GM23338 (cell line): ENCODE results near the gene SIM1. TPM values are rescaled to one million over a fixed set of nuclear protein-coding genes. Genes with fewer than 3 reads are reported as not detected.

Experiments
- ATAC-seq: fragments of 200-7000 bp; cut with Tn5 transposase; 3 replicates; pipeline ENCODE4 v1.9.1; 2020
- DNase-seq: peaks from one replicate; pipeline ENCODE4 v3.0.0-alpha.2; 2015; ENCODE audit warnings: low spot score
- H2AFZ ChIP-seq: fragments of 200-600 bp; sonication (generic); 2 replicates; pipeline ENCODE4 v1.8.0; 2016; ENCODE audit warnings: antibody characterized with exemption, mild to moderate bottlenecking, moderate library complexity
- H3F3A ChIP-seq: fragments of 200-600 bp; sonication (generic); replicated peaks from 2 replicates; pipeline ENCODE4 v1.8.0; 2017; ENCODE audit warnings: antibody characterized with exemption, mixed run types, low read depth
- H3K27ac ChIP-seq: fragments of 200-600 bp; sonication (generic); 2 replicates; pipeline ENCODE4 v1.6.1; 2016; ENCODE audit warnings: low read depth
- H3K27me3 ChIP-seq: fragments of 200-600 bp; sonication (generic); 2 replicates; pipeline ENCODE4 v1.8.0; 2016; ENCODE audit warnings: mild to moderate bottlenecking, mixed run types, moderate library complexity; ENCODE audit not compliant: insufficient read depth
- H3K36me3 ChIP-seq: fragments of 200-600 bp; sonication (generic); 2 replicates; pipeline ENCODE4 v1.8.0; 2016; ENCODE audit warnings: mild to moderate bottlenecking; ENCODE audit not compliant: insufficient read depth
- H3K4me1 ChIP-seq: fragments of 200-600 bp; sonication (generic); 2 replicates; pipeline ENCODE4 v1.8.0; 2016; ENCODE audit warnings: mild to moderate bottlenecking, moderate library complexity; ENCODE audit not compliant: insufficient read depth
- H3K4me2 ChIP-seq: fragments of 200-600 bp; sonication (generic); 2 replicates; pipeline ENCODE4 v1.7.1; 2017; ENCODE audit warnings: mixed run types
- H3K4me3 ChIP-seq: fragments of 200-600 bp; sonication (generic); 2 replicates; pipeline ENCODE4 v1.6.1; 2016; ENCODE audit warnings: mixed run types
- H3K79me2 ChIP-seq: fragments of 200-600 bp; sonication (generic); replicated peaks from 2 replicates; pipeline ENCODE4 v1.8.0; 2017; ENCODE audit warnings: mild to moderate bottlenecking; ENCODE audit not compliant: insufficient read depth
- H3K9me2 ChIP-seq: fragments of 200-600 bp; sonication (generic); 2 replicates; pipeline ENCODE4 v1.8.0; 2017; ENCODE audit not compliant: insufficient read depth
- H4K20me1 ChIP-seq: fragments of 200-600 bp; sonication (generic); replicated peaks from 2 replicates; pipeline ENCODE4 v1.8.0; 2017; ENCODE audit warnings: mild to moderate bottlenecking; ENCODE audit not compliant: insufficient read depth
- H3K27ac Mint-ChIP-seq: 2 replicates; pipeline ENCODE4 v1.8.0; 2020; ENCODE audit warnings: inconsistent platforms, mild to moderate bottlenecking, moderate library complexity, mixed read lengths
- H3K27me3 Mint-ChIP-seq: 3 replicates; pipeline ENCODE4 v1.8.0; 2022; ENCODE audit warnings: low read depth, mild to moderate bottlenecking, moderate library complexity, mixed read lengths, inconsistent platforms; ENCODE audit not compliant: insufficient read depth, poor library complexity
- H3K36me3 Mint-ChIP-seq: 3 replicates; pipeline ENCODE4 v1.8.0; 2021; ENCODE audit warnings: low read depth, mild to moderate bottlenecking, inconsistent platforms, moderate library complexity, mixed read lengths
- H3K4me1 Mint-ChIP-seq: 3 replicates; pipeline ENCODE4 v1.8.0; 2020; ENCODE audit warnings: mild to moderate bottlenecking, inconsistent platforms, mixed read lengths
- H3K4me3 Mint-ChIP-seq: 3 replicates; pipeline ENCODE4 v1.8.0; 2021; ENCODE audit warnings: moderate library complexity, mild to moderate bottlenecking, inconsistent platforms, mixed read lengths
- H3K9me3 Mint-ChIP-seq: 3 replicates; pipeline ENCODE4 v1.8.0; 2020; ENCODE audit warnings: moderate library complexity, mild to moderate bottlenecking, inconsistent platforms, mixed read lengths
- CREB1 ChIP-seq: fragments of 250-450 bp; sonication (Bioruptor Pico); IDR thresholded peaks from 2 replicates; pipeline ENCODE4 v1.5.0; 2020; ENCODE audit warnings: low read depth, mild to moderate bottlenecking, moderate library complexity
- POLR2AphosphoS5 ChIP-seq: IDR thresholded peaks from 2 replicates; pipeline ENCODE4 v1.6.1; 2016; ENCODE audit warnings: antibody characterized with exemption, low read depth
- ZNF114 ChIP-seq: fragments of 250-450 bp; sonication (Bioruptor Pico); IDR thresholded peaks from 2 replicates; pipeline ENCODE4 v1.5.0; 2020; ENCODE audit warnings: mild to moderate bottlenecking, moderate library complexity
- ZNF331 ChIP-seq: fragments of 250-450 bp; sonication (Bioruptor Pico); IDR thresholded peaks from 2 replicates; pipeline ENCODE4 v1.5.0; 2020; ENCODE audit warnings: low read depth, mild to moderate bottlenecking, moderate library complexity
- polyA plus RNA-seq: library from polyadenylated mRNA; unstranded; fragments of >200 nt; fragmentation: Nextera tagmentation; extraction: Ambion mirVana; gene quantifications from 2 replicates; pipeline ENCODE4 v1.2.1, GENCODE V29; 2016
- total RNA-seq: library from RNA; depleted of rRNA; stranded (reverse); fragments of >200 nt; shearing (Covaris generic); gene quantifications from 2 replicates; pipeline ENCODE4 v1.2.3, GENCODE V29; 2014
- TF ChIP-seq, protein P1 (sequence below): fragments of 250-450 bp; sonication (Bioruptor Pico); IDR thresholded peaks from 2 replicates; pipeline ENCODE4 v1.5.0; 2020; ENCODE audit warnings: mild to moderate bottlenecking, moderate library complexity

The SIM1 gene
- total and polyA plus RNA-seq, 2 experiments from 2014 or later, result 0.42 to 0.49 TPM

GRCh38 chr6:100503043-100503705 lies 38.5 kb upstream of the SIM1 start (continued):
- TF ChIP-seq ZNF114 (CRISPR knock-in tag), result no peak

DNA sequence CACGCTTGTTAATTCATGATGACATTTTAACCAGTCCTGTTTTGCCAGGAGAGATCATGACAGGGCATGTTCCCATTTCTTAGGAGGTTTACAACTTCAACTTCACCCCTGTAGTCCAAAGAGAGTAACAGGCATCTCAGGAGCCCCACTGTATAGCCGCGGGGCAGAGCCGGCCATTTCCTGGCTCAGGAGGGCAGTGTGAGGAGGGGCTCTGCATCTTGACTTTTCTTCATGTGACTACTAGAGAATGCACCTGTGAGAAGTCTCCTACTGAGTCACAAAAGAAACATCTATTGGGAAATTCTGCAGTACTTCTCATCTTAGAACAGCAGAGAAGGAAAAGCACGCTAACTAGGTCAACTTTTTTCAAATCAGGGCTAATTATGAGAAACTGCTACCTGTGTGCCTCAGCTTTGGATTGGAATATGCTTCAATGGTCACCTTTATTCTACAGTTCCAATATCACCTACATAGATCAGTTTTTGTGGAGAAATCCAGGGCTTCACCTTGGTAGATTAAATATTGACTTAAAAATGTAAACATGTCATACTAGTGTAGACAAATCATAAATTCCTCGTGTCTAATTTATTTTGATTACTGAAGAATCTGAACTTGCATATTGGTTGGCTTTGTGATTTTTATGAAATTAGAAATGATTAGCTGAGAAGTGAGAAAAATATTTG lies 28.6 kb upstream of the SIM1 start:
- H3K79me2 ChIP-seq, result no peaks in the 10 kb centered on the region
- TF ChIP-seq CREB1 (no peak), POLR2AphosphoS5 (no peak), ZNF331 (CRISPR knock-in tag) (no peak)
- TF ChIP-seq, protein P1, sequence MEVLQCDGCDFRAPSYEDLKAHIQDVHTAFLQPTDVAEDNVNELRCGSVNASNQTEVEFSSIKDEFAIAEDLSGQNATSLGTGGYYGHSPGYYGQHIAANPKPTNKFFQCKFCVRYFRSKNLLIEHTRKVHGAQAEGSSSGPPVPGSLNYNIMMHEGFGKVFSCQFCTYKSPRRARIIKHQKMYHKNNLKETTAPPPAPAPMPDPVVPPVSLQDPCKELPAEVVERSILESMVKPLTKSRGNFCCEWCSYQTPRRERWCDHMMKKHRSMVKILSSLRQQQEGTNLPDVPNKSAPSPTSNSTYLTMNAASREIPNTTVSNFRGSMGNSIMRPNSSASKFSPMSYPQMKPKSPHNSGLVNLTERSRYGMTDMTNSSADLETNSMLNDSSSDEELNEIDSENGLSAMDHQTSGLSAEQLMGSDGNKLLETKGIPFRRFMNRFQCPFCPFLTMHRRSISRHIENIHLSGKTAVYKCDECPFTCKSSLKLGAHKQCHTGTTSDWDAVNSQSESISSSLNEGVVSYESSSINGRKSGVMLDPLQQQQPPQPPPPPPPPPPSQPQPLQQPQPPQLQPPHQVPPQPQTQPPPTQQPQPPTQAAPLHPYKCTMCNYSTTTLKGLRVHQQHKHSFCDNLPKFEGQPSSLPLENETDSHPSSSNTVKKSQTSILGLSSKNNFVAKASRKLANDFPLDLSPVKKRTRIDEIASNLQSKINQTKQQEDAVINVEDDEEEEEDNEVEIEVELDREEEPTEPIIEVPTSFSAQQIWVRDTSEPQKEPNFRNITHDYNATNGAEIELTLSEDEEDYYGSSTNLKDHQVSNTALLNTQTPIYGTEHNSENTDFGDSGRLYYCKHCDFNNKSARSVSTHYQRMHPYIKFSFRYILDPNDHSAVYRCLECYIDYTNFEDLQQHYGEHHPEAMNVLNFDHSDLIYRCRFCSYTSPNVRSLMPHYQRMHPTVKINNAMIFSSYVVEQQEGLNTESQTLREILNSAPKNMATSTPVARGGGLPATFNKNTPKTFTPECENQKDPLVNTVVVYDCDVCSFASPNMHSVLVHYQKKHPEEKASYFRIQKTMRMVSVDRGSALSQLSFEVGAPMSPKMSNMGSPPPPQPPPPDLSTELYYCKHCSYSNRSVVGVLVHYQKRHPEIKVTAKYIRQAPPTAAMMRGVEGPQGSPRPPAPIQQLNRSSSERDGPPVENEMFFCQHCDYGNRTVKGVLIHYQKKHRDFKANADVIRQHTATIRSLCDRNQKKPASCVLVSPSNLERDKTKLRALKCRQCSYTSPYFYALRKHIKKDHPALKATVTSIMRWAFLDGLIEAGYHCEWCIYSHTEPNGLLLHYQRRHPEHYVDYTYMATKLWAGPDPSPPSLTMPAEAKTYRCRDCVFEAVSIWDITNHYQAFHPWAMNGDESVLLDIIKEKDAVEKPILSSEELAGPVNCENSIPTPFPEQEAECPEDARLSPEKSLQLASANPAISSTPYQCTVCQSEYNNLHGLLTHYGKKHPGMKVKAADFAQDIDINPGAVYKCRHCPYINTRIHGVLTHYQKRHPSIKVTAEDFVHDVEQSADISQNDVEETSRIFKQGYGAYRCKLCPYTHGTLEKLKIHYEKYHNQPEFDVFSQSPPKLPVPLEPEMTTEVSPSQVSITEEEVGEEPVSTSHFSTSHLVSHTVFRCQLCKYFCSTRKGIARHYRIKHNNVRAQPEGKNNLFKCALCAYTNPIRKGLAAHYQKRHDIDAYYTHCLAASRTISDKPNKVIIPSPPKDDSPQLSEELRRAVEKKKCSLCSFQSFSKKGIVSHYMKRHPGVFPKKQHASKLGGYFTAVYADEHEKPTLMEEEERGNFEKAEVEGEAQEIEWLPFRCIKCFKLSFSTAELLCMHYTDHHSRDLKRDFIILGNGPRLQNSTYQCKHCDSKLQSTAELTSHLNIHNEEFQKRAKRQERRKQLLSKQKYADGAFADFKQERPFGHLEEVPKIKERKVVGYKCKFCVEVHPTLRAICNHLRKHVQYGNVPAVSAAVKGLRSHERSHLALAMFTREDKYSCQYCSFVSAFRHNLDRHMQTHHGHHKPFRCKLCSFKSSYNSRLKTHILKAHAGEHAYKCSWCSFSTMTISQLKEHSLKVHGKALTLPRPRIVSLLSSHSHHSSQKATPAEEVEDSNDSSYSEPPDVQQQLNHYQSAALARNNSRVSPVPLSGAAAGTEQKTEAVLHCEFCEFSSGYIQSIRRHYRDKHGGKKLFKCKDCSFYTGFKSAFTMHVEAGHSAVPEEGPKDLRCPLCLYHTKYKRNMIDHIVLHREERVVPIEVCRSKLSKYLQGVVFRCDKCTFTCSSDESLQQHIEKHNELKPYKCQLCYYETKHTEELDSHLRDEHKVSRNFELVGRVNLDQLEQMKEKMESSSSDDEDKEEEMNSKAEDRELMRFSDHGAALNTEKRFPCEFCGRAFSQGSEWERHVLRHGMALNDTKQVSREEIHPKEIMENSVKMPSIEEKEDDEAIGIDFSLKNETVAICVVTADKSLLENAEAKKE (CRISPR knock-in tag), result peak; percentile 23; the same call in 1 of the 2 replicates
- no peaks in the 10 kb centered on the region for H4K20me1 ChIP-seq
- Mint-ChIP-seq H3K27me3 (peaks cover 7% of the 10 kb centered on the region), H3K27ac (no peak overlapping the region), H3K36me3 (peaks cover 10% of the 10 kb centered on the region), H3K4me1 (peaks cover 17% of the 10 kb centered on the region), H3K4me3 (no peak overlapping the region), H3K9me3 (peaks cover 13% of the 10 kb centered on the region)
- H3K4me2 ChIP-seq, result no peak overlapping the region
- H3K4me1 ChIP-seq, result peaks cover 5% of the 10 kb centered on the region
- H2AFZ ChIP-seq, result peak overlapping the region; percentile 25; the same call in 1 of the 2 replicates
- peak; percentile 91 for ATAC-seq
- H3K27ac ChIP-seq, result no peak overlapping the region
- H3K27me3 ChIP-seq, result no peaks in the 10 kb centered on the region
- no peaks in the 10 kb centered on the region for H3F3A ChIP-seq
- H3K4me3 ChIP-seq, result no peak overlapping the region
- peak; percentile 46 for DNase-seq
- no peaks in the 10 kb centered on the region for H3K36me3 ChIP-seq
- H3K9me2 ChIP-seq, result peaks cover 4% of the 10 kb centered on the region; the same call in 1 of the 2 replicates
